HepG2 (cell line): ENCODE measurements around the gene SETD1B. TPM values are rescaled to one million over a fixed set of nuclear protein-coding genes. Genes with fewer than 3 reads are reported as not detected.

Experiments used
- ATF1 ChIP-seq: IDR thresholded peaks from 2 replicates; pipeline ENCODE4 v1.6.1; 2016; ENCODE audit warnings: mild to moderate bottlenecking, control low read depth
- ATF7 ChIP-seq, 2 experiments: fragments of 450-650 bp in 1 of 2; sonication (generic) in 1 of 2; formaldehyde crosslinking in 1 of 2; IDR thresholded peaks; 2 replicates each; pipeline versions ENCODE4 v1.4.0 to v1.6.1; 2016 to 2020; ENCODE audit warnings: antibody characterized with exemption in 1 of 2, mild to moderate bottlenecking in 1 of 2, missing genetic modification reagents in 1 of 2
- CBX1 ChIP-seq: IDR thresholded peaks from one replicate; pipeline ENCODE4 v1.6.1; 2016; ENCODE audit warnings: antibody characterized with exemption, low read depth
- DDIT3 ChIP-seq: sonication (generic); formaldehyde crosslinking; IDR thresholded peaks from 2 replicates; pipeline ENCODE4 v1.4.0; 2020; ENCODE audit warnings: mild to moderate bottlenecking, missing genetic modification reagents
- FOXM1 ChIP-seq: sonication (generic); formaldehyde crosslinking; IDR thresholded peaks from 2 replicates; pipeline ENCODE4 v1.5.0; 2020; ENCODE audit warnings: missing genetic modification reagents
- FOXP1 ChIP-seq, 2 experiments: fragments of 450-650 bp in 1 of 2; IDR thresholded peaks; 2 replicates each; pipeline ENCODE4 v1.6.1; 2017 to 2018; ENCODE audit warnings: antibody characterized with exemption in 1 of 2
- GATAD2A ChIP-seq: IDR thresholded peaks from 2 replicates; pipeline ENCODE4 v1.6.1; 2016
- HBP1 ChIP-seq: IDR thresholded peaks from 2 replicates; pipeline ENCODE4 v1.6.1; 2016; ENCODE audit warnings: low read depth, control low read depth
- HOXA9 ChIP-seq: sonication (generic); formaldehyde crosslinking; IDR thresholded peaks from 2 replicates; pipeline ENCODE4 v1.8.1; 2022; ENCODE audit warnings: missing genetic modification reagents, mild to moderate bottlenecking, moderate library complexity, borderline replicate concordance
- KLF12 ChIP-seq: sonication (generic); formaldehyde crosslinking; IDR thresholded peaks from 2 replicates; pipeline ENCODE4 v1.4.0; 2020; ENCODE audit warnings: missing genetic modification reagents, borderline replicate concordance
- MBD4 ChIP-seq: IDR thresholded peaks from 2 replicates; pipeline ENCODE4 v1.6.1; 2012; ENCODE audit warnings: low read length, inconsistent platforms, borderline replicate concordance
- RNF2 ChIP-seq: fragments of 450-650 bp; conservative IDR thresholded peaks from 2 replicates; pipeline ENCODE4 v1.6.1; 2016; ENCODE audit warnings: low read depth
- SMAD9 ChIP-seq: sonication (generic); formaldehyde crosslinking; IDR thresholded peaks from 2 replicates; pipeline ENCODE4 v1.5.1; 2020; ENCODE audit warnings: mild to moderate bottlenecking, missing genetic modification reagents
- SOX6 ChIP-seq, 2 experiments: fragments of 450-650 bp in 1 of 2; sonication (generic) in 1 of 2; formaldehyde crosslinking in 1 of 2; IDR thresholded peaks; 2 replicates each; pipeline versions ENCODE4 v1.4.0 to v1.6.1; 2017 to 2020; ENCODE audit warnings: antibody characterized with exemption in 1 of 2, mild to moderate bottlenecking in 1 of 2, missing genetic modification reagents in 1 of 2
- TRIM24 ChIP-seq: sonication (generic); formaldehyde crosslinking; IDR thresholded peaks from 2 replicates; pipeline ENCODE4 v1.8.0; 2022; ENCODE audit warnings: mild to moderate bottlenecking, missing genetic modification reagents
- ZBTB21 ChIP-seq: sonication (generic); formaldehyde crosslinking; IDR thresholded peaks from 2 replicates; pipeline ENCODE4 v1.4.0; 2020; ENCODE audit warnings: missing genetic modification reagents
- ZKSCAN5 ChIP-seq: sonication (generic); formaldehyde crosslinking; IDR thresholded peaks from 2 replicates; pipeline ENCODE4 v1.5.1; 2020; ENCODE audit warnings: mild to moderate bottlenecking, missing genetic modification reagents
- ZMYM2 ChIP-seq: sonication (generic); formaldehyde crosslinking; IDR thresholded peaks from 2 replicates; pipeline ENCODE4 v1.8.0; 2022; ENCODE audit warnings: mild to moderate bottlenecking, missing genetic modification reagents
- ZNF225 ChIP-seq: sonication (generic); formaldehyde crosslinking; IDR thresholded peaks from 2 replicates; pipeline ENCODE4 v1.4.0; 2020; ENCODE audit warnings: mild to moderate bottlenecking, missing genetic modification reagents
- ZNF589 ChIP-seq: sonication (generic); formaldehyde crosslinking; conservative IDR thresholded peaks from 2 replicates; pipeline ENCODE4 v1.8.0; 2022; ENCODE audit warnings: mild to moderate bottlenecking, moderate library complexity, missing genetic modification reagents
- ZNF672 ChIP-seq: sonication (generic); formaldehyde crosslinking; IDR thresholded peaks from 2 replicates; pipeline ENCODE4 v1.8.1; 2022; ENCODE audit warnings: missing genetic modification reagents
- ZNF775 ChIP-seq: sonication (generic); formaldehyde crosslinking; IDR thresholded peaks from 2 replicates; pipeline ENCODE4 v1.4.0; 2020; ENCODE audit warnings: missing genetic modification reagents, mild to moderate bottlenecking, moderate library complexity, borderline replicate concordance
- polyA plus RNA-seq, 8 experiments: library from polyadenylated mRNA; depleted of rRNA in 3 of 8; stranded (reverse) in 7 of 8; unstranded in 1 of 8; fragments of >200 nt; fragmentation: Illumina TruSeq in 4 of 8; extraction: Trizol in 4 of 8; gene quantifications; 2 replicates each; pipeline versions ENCODE4 v1.2.1 to v1.2.3, GENCODE V29; 2011 to 2016; ENCODE audit warnings: low read depth in 4 of 8, missing spikeins in 1 of 8, mixed read lengths in 1 of 8; ENCODE audit not compliant: insufficient read depth in 1 of 8
- total RNA-seq, 5 experiments: library from RNA; depleted of rRNA; stranded (reverse); fragments of >200 nt; fragmentation: Illumina TruSeq; extraction: Trizol; gene quantifications; 2 replicates each; pipeline ENCODE4 v1.2.3, GENCODE V29; 2016; ENCODE audit warnings: low read depth in 1 of 5
- TF ChIP-seq, protein P1 (sequence below): sonication (generic); formaldehyde crosslinking; IDR thresholded peaks from 2 replicates; pipeline ENCODE4 v1.5.0; 2020; ENCODE audit warnings: missing genetic modification reagents
- TF ChIP-seq, protein P2 (sequence below): sonication (generic); formaldehyde crosslinking; IDR thresholded peaks from 2 replicates; pipeline ENCODE4 v1.8.0; 2022; ENCODE audit warnings: missing genetic modification reagents, mild to moderate bottlenecking, inconsistent platforms, borderline replicate concordance
- TF ChIP-seq, protein P3 (sequence below): IDR thresholded peaks from 2 replicates; pipeline ENCODE4 v1.6.1; 2016; ENCODE audit warnings: control low read depth
- TF ChIP-seq, protein P4 (sequence below): sonication (generic); formaldehyde crosslinking; IDR thresholded peaks from 2 replicates; pipeline ENCODE4 v1.4.0; 2020; ENCODE audit warnings: missing genetic modification reagents

Gene SETD1B
- total and polyA plus RNA-seq, 2 of the 13 experiments (the other 11 are each of a cell fraction or from before 2014, with no cell fraction given) = 1.1 to 1.4 TPM

DNA sequence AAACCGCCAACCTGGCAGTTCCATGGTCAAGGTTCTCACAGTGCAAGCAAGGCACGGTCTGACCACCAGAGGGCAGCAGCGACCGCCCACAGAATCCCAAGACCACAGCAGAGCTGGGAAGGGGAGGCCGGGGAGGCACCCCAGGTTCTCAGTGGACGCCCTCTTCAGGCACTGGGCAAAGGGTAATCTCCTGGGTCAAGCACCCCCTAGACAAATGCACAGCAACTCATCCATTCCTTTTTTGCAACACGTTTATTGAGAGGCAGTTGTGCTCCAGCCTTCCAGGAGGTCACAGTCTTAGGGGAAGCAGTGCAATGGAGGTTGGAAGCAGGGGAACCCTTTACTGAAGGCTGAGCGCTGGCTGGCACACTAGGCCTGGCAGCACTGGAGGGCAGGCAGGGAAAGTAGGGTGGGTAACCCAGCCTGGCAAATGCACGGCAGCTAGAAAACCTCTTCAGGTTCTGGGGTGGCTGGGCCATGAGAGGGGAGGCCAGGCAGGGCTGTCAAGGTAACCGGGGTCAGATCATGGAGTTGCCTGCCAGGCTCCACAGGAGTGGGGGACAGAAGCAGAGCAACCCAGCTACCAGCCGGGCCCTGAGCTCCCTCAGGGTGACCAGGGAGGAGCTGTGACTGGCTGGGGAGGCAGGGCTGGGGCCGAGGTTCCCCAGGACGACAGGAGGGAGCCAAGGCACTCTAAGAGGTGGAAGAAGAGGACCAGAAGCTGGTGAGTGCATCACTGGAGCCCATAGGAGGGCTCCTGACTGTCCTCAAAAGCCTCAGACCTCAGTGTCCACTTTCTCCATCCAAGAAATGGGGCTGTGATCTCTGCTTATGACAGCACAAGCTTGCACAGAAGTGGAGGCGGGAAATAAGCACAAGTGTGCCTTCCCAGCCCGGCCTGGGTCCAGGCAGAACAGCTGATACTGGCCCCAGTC lies 8.5 kb upstream of the SETD1B start (continued):
- TF ChIP-seq, protein P1, sequence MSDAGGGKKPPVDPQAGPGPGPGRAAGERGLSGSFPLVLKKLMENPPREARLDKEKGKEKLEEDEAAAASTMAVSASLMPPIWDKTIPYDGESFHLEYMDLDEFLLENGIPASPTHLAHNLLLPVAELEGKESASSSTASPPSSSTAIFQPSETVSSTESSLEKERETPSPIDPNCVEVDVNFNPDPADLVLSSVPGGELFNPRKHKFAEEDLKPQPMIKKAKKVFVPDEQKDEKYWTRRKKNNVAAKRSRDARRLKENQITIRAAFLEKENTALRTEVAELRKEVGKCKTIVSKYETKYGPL = no peak
- TF ChIP-seq ZNF589 = no peak
- peak; percentile 81 for TF ChIP-seq GATAD2A (CRISPR knock-in tag)
- TF ChIP-seq ZNF225 (CRISPR knock-in tag) = no peak
- no peak for TF ChIP-seq CBX1
- TF ChIP-seq ZMYM2 (CRISPR knock-in tag) = no peak
- TF ChIP-seq KLF12 (CRISPR knock-in tag) = no peak
- no peak for TF ChIP-seq ZKSCAN5 (CRISPR knock-in tag)
- no peak for TF ChIP-seq MBD4
- no peak for TF ChIP-seq HBP1
- TF ChIP-seq ATF7 (IDR thresholded peaks at IDR 0.05) = no peak
- TF ChIP-seq ATF7 (CRISPR knock-in tag; IDR thresholded peaks at IDR 0.05) = no peak
- TF ChIP-seq DDIT3 (CRISPR knock-in tag) = no peak
- TF ChIP-seq ZNF672 (CRISPR knock-in tag) = no peak
- no peak for TF ChIP-seq SOX6 (IDR thresholded peaks at IDR 0.05)
- TF ChIP-seq SOX6 (CRISPR knock-in tag; IDR thresholded peaks at IDR 0.05) = no peak; the same call in 1 of the 2 replicates
- no peak for TF ChIP-seq ZNF775 (CRISPR knock-in tag)
- TF ChIP-seq HOXA9 (CRISPR knock-in tag) = no peak
- TF ChIP-seq, protein P2, sequence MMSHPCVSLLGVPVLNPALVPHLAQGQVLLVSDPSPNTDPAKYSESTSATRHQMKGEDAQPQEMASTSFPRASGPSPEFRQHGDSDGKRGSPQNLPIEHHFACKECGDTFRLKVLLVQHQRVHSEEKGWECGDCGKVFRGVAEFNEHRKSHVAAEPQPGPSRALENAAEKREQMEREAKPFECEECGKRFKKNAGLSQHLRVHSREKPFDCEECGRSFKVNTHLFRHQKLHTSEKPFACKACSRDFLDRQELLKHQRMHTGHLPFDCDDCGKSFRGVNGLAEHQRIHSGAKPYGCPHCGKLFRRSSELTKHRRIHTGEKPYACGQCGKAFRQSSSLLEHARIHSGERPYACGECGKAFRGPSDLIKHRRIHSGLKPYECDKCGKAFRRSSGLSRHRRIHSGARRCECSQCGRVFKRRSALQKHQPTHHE (CRISPR knock-in tag) = peak; percentile 5; the same call in 1 of the 2 replicates
- TF ChIP-seq FOXP1 (IDR thresholded peaks at IDR 0.05) = no peak
- no peak for TF ChIP-seq FOXP1 (CRISPR knock-in tag; IDR thresholded peaks at IDR 0.05)
- no peak for TF ChIP-seq FOXM1 (CRISPR knock-in tag)
- TF ChIP-seq RNF2 = no peak
- no peak for TF ChIP-seq ZBTB21 (CRISPR knock-in tag)
- no peak for TF ChIP-seq TRIM24 (CRISPR knock-in tag)
- TF ChIP-seq SMAD9 = no peak
- no peak for TF ChIP-seq ATF1
- TF ChIP-seq, protein P3, sequence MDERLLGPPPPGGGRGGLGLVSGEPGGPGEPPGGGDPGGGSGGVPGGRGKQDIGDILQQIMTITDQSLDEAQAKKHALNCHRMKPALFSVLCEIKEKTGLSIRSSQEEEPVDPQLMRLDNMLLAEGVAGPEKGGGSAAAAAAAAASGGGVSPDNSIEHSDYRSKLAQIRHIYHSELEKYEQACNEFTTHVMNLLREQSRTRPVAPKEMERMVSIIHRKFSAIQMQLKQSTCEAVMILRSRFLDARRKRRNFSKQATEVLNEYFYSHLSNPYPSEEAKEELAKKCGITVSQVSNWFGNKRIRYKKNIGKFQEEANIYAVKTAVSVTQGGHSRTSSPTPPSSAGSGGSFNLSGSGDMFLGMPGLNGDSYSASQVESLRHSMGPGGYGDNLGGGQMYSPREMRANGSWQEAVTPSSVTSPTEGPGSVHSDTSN (CRISPR knock-in tag) = no peak
- TF ChIP-seq, protein P4, sequence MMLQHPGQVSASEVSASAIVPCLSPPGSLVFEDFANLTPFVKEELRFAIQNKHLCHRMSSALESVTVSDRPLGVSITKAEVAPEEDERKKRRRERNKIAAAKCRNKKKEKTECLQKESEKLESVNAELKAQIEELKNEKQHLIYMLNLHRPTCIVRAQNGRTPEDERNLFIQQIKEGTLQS (CRISPR knock-in tag) = no peak
